MM.1S (cell line): Measurements from ENCODE around the gene SETBP1.

Source experiments
- DNase-seq: peaks from one replicate; pipeline ENCODE4 v3.0.0-alpha.2; 2015
- H2AFZ ChIP-seq: fragments of 300-600 bp; sonication (generic); 2 replicates; pipeline ENCODE4 v1.6.0; 2016; ENCODE audit warnings: antibody characterized with exemption, low read length
- H3F3A ChIP-seq: fragments of 300-600 bp; sonication (generic); 2 replicates; pipeline ENCODE4 v1.6.1; 2016; ENCODE audit warnings: mild to moderate bottlenecking, antibody characterized with exemption, low read length, moderate library complexity, mixed read lengths; ENCODE audit not compliant: insufficient read depth
- H3K27ac ChIP-seq: fragments of 300-600 bp; sonication (generic); 2 replicates; pipeline ENCODE4 v1.5.1; 2016; ENCODE audit warnings: mild to moderate bottlenecking, low read length
- H3K27me3 ChIP-seq: fragments of 300-600 bp; sonication (generic); replicated peaks from 2 replicates; pipeline ENCODE4 v1.6.0; 2016; ENCODE audit warnings: low read length; ENCODE audit not compliant: insufficient read depth
- H3K36me3 ChIP-seq: fragments of 300-600 bp; sonication (generic); replicated peaks from 2 replicates; pipeline ENCODE4 v1.6.1; 2016; ENCODE audit warnings: mild to moderate bottlenecking, low read length, mixed read lengths; ENCODE audit not compliant: insufficient read depth
- H3K4me1 ChIP-seq: fragments of 300-600 bp; sonication (generic); 2 replicates; pipeline ENCODE4 v1.6.1; 2016; ENCODE audit warnings: low read length, mixed read lengths
- H3K4me2 ChIP-seq: fragments of 300-600 bp; sonication (generic); 2 replicates; pipeline ENCODE4 v1.6.0; 2016; ENCODE audit warnings: low read depth, low read length
- H3K4me3 ChIP-seq: fragments of 300-600 bp; sonication (generic); 2 replicates; pipeline ENCODE4 v1.5.1; 2016; ENCODE audit warnings: low read length, mixed read lengths
- H3K79me2 ChIP-seq: fragments of 300-600 bp; sonication (generic); 2 replicates; pipeline ENCODE4 v1.6.1; 2016; ENCODE audit warnings: mixed run types, low read length, mixed read lengths
- H3K9ac ChIP-seq: fragments of 300-600 bp; sonication (generic); 2 replicates; pipeline ENCODE4 v1.6.1; 2016; ENCODE audit warnings: low read length, mixed read lengths
- H3K9me2 ChIP-seq: fragments of 300-600 bp; sonication (generic); replicated peaks from 2 replicates; pipeline ENCODE4 v1.6.1; 2016; ENCODE audit warnings: mild to moderate bottlenecking, low read length, mixed read lengths; ENCODE audit not compliant: insufficient read depth
- H3K9me3 ChIP-seq: fragments of 300-600 bp; sonication (generic); replicated peaks from 2 replicates; pipeline ENCODE4 v1.6.1; 2016; ENCODE audit warnings: mild to moderate bottlenecking, low read length, mixed read lengths; ENCODE audit not compliant: insufficient read depth
- H4K20me1 ChIP-seq: fragments of 300-600 bp; sonication (generic); 2 replicates; pipeline ENCODE4 v1.6.1; 2016; ENCODE audit warnings: mild to moderate bottlenecking, low read length, moderate library complexity, mixed read lengths; ENCODE audit not compliant: insufficient read depth
- CTCF ChIP-seq: fragments of 300-600 bp; sonication (generic); IDR thresholded peaks from 2 replicates; pipeline ENCODE4 v1.5.1; 2016; ENCODE audit warnings: antibody characterized with exemption, low read length, mixed read lengths
- EZH2 ChIP-seq: fragments of 300-600 bp; sonication (generic); optimal IDR thresholded peaks from 2 replicates; pipeline ENCODE3; 2017; ENCODE audit warnings: low read depth, mild to moderate bottlenecking, antibody characterized with exemption, low read length, mixed read lengths
- EZH2phosphoT487 ChIP-seq: fragments of 300-600 bp; sonication (generic); IDR thresholded peaks from 2 replicates; pipeline ENCODE4 v1.6.1; 2018; ENCODE audit warnings: antibody characterized with exemption, low read length

Gene SETBP1

GRCh38 chr18:44704135-44704789 lies 23.6 kb downstream of the SETBP1 start:
- Histone ChIP-seq H3K9ac (no peak overlapping the region), H2AFZ (no peak overlapping the region), H3K4me1 (peaks cover 48% of the 10 kb centered on the region), H3F3A (peaks cover 4% of the 10 kb centered on the region), H3K36me3 (peaks cover 17% of the 10 kb centered on the region), H4K20me1 (no peaks in the 10 kb centered on the region), H3K4me3 (no peak overlapping the region), H3K27me3 (no peaks in the 10 kb centered on the region), H3K4me2 (no peak overlapping the region), H3K79me2 (peaks cover 92% of the 10 kb centered on the region), H3K9me2 (no peaks in the 10 kb centered on the region), H3K9me3 (no peaks in the 10 kb centered on the region), H3K27ac (no peak overlapping the region)
- TF ChIP-seq EZH2 (no peak), EZH2phosphoT487 (no peak), CTCF (no peak)
- no peak for DNase-seq

- no peak overlapping the region for H3K4me3 ChIP-seq
- peaks cover 17% of the 10 kb centered on the region for H3K36me3 ChIP-seq
- DNase-seq, result no peak
- no peak overlapping the region for H2AFZ ChIP-seq
- H3K4me2 ChIP-seq, result no peak overlapping the region
- H3K27ac ChIP-seq, result no peak overlapping the region
- H3K9ac ChIP-seq, result no peak overlapping the region
- no peaks in the 10 kb centered on the region for H3K27me3 ChIP-seq
- peaks cover 13% of the 10 kb centered on the region for H3F3A ChIP-seq
- H3K4me1 ChIP-seq, result peaks cover 56% of the 10 kb centered on the region
- no peak for TF ChIP-seq EZH2phosphoT487
- no peaks in the 10 kb centered on the region for H4K20me1 ChIP-seq
- H3K79me2 ChIP-seq, result peaks cover 85% of the 10 kb centered on the region
- H3K9me2 ChIP-seq, result no peaks in the 10 kb centered on the region
- H3K9me3 ChIP-seq, result no peaks in the 10 kb centered on the region
Observed at GRCh38 chr18:44705075-44705675, 24.5 kb downstream of the SETBP1 start.

- Histone ChIP-seq H4K20me1 (no peaks in the 10 kb centered on the region), H3F3A (peaks cover 35% of the 10 kb centered on the region), H3K27me3 (no peaks in the 10 kb centered on the region), H3K4me3 (no peak overlapping the region), H3K27ac (peak overlapping the region; percentile 96; the same call in 1 of the 2 replicates), H3K4me2 (peak overlapping the region; percentile 61), H3K9ac (peak overlapping the region; percentile 45; the same call in 1 of the 2 replicates), H3K79me2 (peaks cover 86% of the 10 kb centered on the region), H2AFZ (no peak overlapping the region), H3K36me3 (peaks cover 7% of the 10 kb centered on the region; the same call in 1 of the 2 replicates), H3K4me1 (peaks cover 81% of the 10 kb centered on the region), H3K9me2 (no peaks in the 10 kb centered on the region), H3K9me3 (no peaks in the 10 kb centered on the region)
- DNase-seq, result no peak
- TF ChIP-seq EZH2phosphoT487, result no peak
- no peak for TF ChIP-seq EZH2
- TF ChIP-seq CTCF, result no peak
Observed at GRCh38 chr18:44708451-44709083, 27.9 kb downstream of the SETBP1 start.
